GM19397 (cell line): Measurements from ENCODE around the gene PKP4.

Source experiments
- ATAC-seq: cut with Tn5 transposase; IDR thresholded peaks from one replicate; pipeline ENCODE4 v1.9.1; 2021; ENCODE audit warnings: mild to moderate bottlenecking, moderate library complexity; ENCODE audit not compliant: unreplicated experiment

The PKP4 gene

DNA sequence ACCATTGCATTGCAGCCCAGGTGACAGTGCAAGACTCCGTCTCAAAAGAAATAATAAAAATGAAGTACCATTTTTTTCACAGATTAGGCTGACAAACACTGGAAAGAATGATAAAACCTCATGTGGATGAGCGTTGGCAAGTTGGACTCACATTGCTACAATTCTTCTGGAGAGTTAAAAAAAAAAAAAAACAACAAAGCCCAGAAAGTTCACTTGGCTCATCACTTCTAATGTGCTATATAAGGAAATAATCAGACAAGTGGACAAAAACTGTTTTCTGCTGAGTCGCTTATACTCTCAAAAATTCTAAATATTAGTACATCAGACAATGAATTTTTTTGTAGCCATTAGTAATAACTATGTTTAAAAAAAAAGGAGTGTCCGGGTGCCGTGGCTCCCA, 38.4 kb downstream of the PKP4 start:
- ATAC-seq, result no peak

DNA sequence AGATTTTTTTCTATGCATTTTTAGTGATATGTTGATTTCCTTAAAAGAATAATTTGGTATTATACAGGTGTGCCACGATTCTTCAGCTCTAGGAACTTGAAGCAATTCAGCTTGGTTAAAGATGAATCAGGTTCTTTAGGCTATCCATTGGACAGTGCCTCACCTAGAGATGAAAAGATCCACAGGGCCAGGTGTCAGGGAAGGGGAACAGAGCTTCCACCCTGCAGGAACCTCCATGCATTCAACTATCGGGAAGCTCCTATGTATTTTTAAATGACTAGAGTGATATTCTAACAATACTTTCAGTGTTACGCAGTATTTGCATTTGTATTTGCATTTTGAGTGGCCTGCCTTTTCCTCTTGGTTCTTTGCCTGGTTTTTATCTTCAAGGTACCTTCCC, 40.2 kb downstream of the PKP4 start:
- ATAC-seq, result no peak

- no peak for ATAC-seq
These were observed 40.7 kb downstream of the PKP4 start for GRCh38 chr2:158497486-158497885.

- ATAC-seq, result no peak
These were observed 41.4 kb downstream of the PKP4 start for GRCh38 chr2:158498043-158498748.

DNA sequence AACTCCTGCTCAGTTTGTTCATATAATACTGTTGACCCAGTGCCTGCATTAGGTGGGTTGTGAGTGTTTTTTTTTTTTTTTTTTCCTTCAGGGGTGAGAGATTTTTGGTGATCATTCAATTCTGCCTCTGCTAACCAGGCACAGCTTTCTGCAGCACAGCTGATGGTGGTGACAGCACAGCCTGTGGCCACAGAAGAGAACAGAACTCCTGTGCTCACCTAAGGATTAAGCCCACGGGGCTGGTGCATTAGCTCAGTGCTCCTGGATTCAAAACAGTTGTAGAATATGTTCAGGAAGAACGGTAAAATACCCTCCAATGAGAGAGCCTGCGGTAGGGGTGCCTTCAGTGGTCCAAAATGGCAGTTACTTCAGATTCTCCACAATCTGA, 42.0 kb downstream of the PKP4 start:
- no peak for ATAC-seq

DNA sequence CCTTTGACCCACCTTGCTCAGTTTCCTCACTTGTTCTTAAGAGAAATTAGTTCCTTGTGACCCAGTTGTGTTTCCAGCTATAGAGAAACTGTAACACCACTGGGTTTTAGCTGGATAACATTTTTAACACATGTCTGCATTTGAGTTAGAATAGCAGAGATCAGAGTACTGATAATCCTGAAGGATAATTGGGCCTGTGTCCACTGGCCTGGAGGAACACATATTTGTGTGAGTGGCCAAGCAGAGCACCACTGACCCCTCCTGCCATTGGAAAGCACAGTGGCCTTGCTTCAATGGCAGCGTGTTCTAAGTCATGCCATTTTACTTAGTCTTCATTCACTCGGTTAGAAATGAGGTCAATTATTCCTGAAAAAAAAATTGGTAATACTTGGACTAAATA, 42.6 kb downstream of the PKP4 start:
- no peak for ATAC-seq

- no peak for ATAC-seq
These were observed 43.6 kb downstream of the PKP4 start for GRCh38 chr2:158500333-158500732.

GRCh38 chr2:158501301-158501700, 44.5 kb downstream of the PKP4 start:
- no peak for ATAC-seq

DNA sequence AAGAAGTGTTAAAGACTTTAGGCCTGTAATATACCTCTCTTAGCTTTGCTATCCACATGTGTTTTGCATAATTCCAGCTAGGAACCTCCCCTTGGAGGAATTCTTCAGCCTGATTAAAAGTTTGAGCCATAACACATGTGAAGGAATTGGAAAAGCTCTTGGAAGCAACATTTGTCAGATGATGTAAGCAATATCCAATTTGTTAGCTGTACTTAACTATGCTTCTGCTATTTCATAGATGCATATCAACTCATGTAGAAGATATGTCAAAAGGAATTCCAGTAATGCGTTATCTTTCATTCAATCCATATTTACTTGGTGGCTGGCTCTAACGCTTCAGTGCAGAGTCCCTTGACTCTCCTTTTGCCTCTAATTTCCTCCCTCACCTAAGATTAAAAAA, 46.2 kb downstream of the PKP4 start:
- no peak for ATAC-seq

DNA sequence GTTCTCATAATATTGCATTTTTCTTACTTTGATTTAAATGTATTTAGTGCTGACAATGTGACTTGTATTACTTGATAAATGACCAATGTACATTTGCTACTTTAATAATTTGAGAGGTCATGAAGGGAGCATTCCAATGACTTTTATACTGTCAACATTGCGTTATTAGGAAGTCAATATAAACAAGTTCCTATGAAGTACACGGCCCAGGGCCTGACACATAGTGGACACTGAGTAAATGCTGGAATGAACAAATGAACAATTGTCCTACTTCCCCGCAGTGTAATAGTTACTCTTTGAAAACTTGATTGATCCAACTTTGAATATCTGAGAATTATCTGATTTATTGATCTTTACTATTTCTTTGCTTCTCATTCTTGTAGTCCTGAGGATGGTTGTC, 47.3 kb downstream of the PKP4 start:
- ATAC-seq, result no peak

DNA sequence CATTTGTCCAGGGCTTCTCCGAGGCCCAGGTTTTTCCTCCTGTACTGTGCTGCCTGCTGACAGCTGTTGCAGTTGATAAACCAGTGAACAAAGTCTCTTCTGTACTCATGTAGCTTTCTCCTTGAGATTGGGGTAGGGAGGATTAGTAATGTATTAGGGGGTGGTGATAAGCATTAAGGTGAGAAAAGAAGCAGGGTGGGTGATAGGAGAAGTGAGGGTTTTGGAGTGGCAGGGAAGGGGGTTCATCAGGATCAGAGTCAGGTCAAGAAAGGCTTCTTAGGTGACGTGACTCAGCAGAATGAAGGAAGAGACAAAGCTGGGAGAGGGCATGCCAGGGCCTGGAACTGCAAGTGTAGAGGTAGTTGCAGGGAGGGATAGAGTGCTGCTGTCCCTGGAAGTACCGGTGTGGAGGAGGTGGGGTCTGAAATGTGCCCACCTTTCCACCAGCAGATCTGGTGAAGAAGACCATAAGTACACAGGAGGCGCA, 48.7 kb downstream of the PKP4 start:
- ATAC-seq, result no peak

DNA sequence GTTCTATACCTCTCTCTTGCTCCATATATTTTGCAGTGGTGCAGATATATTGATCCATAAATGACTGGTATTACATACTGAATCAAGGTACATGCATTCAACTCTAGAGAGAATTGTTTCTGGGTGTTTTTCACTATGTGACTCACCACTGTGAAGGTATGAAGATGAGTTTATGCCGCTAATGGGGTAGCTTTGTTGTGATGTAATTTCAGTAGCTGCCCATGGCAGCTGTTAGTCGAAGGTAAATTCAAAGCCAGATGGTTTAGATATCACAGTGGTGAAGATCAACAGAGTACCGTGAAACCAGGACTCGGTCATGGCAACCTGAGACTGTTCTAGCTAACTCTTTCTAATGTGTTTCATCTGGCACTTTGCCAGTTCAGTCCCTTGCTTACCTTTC, 50.4 kb downstream of the PKP4 start:
- ATAC-seq, result no peak

DNA sequence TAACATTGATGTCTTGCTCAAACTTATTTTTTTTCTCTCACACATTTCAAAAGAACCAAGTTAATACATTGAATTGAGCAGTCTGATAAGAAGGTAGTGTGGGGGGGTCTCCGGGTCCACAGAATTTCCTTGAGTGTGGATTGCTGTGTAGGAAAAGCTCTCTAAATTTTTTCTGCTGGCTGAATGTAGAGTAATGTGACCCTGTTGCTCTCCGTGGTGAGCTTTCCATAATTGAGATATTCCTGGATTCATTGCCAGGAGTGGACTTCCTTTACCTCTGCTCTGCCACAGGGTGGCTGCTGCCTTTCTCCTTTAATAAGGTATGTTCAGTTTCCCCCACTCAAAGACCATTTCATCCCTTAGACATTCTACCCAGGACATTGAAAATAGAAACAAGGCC, 50.9 kb downstream of the PKP4 start:
- no peak for ATAC-seq

GRCh38 chr2:158509928-158510797, 53.4 kb downstream of the PKP4 start:
- no peak for ATAC-seq

DNA sequence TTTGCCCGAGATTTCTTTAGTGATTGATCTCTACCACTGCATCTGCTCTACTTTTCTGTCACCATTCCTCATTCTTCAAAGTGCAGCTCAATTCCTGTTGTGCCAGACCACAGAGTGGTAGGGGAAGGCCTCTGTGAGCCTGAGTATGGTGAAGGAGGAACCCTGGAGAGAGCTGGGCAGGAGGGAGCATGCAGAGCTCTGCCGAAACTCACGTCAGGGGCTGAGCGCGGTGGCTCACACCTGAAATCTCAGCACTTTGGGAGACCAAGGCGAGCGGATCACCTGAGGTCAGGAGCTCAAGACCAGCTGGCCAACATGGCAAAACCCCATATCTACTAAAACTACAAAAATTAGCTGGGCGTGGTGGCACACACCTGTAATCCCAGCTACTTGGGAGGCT, 54.1 kb downstream of the PKP4 start:
- no peak for ATAC-seq

DNA sequence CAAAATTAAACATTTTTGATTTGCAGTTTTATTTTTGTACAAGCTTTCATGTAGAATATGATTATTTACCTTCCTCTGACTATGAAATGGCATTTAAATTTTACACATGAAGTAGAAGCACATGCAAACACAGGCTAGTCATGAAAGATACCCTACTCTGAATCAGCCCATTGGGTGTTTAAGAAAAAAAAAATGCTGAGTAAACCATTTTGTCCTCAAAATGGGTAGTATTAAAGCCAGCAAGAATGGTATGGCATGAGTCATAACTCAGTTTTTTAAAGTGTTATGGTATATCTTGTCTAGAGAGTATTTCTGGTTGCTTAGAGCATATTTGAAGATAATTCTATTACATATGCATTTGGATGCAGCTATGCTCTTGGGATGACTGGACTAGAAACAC, 55.0 kb downstream of the PKP4 start:
- no peak for ATAC-seq

DNA sequence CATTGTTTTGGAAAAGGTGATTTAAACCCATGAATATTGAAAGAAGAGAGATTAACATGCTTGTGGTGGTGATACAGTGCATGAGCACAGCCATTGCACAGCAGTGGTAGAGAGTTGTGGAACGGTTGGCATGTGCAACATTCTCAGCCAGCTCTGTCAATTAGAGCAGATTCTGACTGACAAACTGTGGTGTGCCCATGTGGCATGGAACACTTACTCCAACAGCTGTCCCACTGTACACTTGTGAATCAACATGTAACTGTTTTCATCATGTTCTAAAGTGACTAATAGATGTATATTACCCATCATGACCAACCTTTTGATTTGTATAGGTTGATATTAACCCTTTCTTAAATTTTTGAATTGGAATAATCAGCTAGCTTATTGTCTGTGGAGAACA, 55.6 kb downstream of the PKP4 start:
- ATAC-seq, result no peak

GRCh38 chr2:158513841-158514240, 57.1 kb downstream of the PKP4 start:
- no peak for ATAC-seq

- ATAC-seq, result no peak
These were observed 61.3 kb downstream of the PKP4 start for GRCh38 chr2:158518084-158518483.

GRCh38 chr2:158519481-158519880, 62.7 kb downstream of the PKP4 start:
- ATAC-seq, result no peak

DNA sequence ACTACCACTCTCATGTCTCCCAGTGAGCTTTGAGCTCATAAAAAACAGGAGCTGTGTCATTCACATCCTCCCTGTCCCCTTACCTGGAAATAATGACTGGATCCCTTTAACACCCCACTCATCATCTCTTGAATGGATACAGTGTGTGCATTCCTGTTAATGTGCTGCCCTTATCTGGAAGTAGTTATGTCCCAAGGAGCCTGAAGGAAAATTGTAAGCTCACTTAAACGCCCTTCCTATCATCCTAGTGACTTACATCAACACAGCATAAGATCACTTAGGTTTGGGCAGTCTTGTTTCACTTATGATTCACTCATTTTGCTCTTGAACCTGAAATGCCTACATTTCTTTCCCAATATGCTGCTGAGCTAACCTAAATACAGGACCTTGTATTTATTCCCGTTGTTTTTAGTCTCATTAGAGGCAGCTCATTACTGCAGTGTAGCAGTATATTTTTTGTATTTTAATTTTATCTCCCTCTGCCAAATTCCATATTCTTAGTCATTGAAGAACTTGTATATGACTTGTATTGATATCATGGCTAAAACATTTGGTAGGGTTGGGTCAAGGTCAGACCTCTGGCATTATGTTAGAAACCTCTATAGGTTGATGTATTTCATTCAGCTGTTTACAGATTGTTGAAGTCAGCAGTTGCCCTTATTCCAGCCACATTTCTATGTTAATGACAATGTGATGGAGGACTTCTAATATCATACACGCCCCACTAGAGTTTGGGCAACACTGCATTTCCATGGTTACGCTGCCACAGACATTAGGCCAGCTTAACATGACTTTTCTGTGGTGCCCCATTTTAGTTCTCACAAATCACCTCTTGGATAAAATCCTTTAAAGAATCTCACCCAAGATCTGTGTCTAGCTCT, 72.9 kb downstream of the PKP4 start:
- ATAC-seq, result no peak
